GM21529 (cell line): ENCODE results near the gene SLFN12L.
"Not testable (repeated sequence)": the region's sequence is repeated elsewhere in the genome, so short reads cannot be mapped to it uniquely, and the experiment has no call there.

Experiments
- ATAC-seq: cut with Tn5 transposase; IDR thresholded peaks from one replicate; pipeline ENCODE4 v1.9.1; 2021; ENCODE audit not compliant: unreplicated experiment

Gene SLFN12L

DNA sequence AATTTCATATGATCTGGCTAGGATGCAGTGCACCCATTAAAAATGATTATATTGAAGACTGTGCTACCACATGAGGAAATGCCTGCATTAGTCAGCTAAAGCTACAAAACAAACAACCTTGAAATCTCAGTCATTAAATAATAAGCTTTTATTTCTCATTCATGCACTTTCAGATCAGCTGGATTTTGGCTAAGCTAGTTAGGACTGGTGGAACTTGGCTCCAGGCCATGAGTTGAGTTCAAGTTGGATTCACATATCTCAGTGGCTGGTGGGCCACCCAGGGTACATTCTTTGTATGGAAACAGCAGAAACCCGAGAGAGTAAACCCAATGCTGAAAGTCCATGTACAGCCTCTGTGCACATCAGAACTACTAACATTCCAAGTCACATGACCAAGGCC is 6.4 kb upstream of the SLFN12L start:
- ATAC-seq = no peak

GRCh38 chr17:35542990-35543389 is 5.5 kb upstream of the SLFN12L start:
- ATAC-seq = no peak

DNA sequence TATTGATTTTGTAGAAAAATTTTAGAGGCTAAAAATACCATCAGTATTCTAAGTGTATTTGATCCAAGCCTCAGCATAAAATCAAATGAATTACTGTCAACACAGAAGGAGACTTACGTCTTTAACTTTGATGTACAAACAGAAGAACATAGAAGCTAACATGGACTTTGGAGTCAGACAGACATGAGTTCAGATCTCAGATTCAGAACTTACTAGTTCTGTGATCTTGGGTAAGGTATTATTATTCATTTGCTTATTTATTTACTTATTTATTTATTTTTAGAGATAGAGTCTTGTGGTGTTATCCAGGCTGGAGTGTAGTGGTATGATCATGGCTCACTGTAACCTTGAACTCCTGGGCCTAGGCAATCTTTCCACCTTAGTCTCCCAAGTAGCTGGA is 4.0 kb upstream of the SLFN12L start:
- ATAC-seq = no peak

DNA sequence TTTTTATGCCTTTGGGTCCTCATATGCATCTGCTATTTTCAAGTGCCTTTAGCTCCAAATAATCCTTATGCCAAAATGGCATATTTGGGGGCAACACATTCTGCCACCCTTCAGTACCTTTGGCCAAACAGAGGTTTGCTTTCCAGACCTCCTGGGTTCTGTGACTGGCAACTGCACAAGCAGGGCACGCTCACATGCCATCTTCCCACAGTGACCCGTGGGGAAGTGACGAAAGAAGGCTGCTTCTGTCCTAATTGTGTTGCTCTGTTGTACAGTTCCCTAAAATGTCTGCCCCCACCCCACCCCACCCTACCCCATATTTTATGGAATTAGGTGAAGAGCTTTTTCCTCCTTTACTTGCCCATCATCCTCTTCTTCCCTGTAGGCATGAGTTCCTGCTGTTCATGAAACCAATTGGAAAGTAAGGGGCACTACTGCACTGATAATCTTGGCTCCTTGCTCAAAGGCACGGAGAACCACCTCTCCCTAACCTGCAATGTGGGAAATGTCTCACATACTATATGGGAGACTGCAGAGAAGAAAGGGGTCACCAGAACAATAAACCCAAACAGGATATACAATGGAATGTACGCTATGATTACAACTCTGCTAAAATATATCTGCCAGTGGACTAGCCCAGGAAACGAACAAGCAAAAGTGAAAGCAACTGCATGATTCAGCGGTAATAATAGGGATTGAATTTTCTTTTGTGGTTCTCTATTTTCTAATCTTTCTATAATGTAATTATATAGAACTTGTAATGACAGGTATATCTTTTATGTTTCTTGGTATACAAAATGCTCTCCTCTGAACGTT is 3.3 kb upstream of the SLFN12L start:
- ATAC-seq = no peak

DNA sequence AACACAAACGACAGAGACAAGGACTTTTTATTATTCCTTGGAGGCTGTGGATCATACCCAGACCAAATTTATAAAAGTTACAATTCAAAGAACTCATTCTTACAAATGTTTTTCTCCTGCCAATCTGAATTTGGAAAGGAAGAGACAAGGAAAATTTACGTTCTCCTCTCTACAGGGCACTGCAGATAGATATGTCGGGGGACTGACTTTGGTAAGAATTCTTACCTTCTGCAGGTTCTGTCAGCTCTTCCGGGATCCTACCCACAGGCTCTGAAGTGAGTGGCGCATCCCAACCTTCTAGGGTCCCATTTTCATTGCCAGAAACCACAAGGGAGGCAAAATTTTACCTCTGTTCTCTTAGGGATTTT is 2.2 kb upstream of the SLFN12L start:
- no peak for ATAC-seq

DNA sequence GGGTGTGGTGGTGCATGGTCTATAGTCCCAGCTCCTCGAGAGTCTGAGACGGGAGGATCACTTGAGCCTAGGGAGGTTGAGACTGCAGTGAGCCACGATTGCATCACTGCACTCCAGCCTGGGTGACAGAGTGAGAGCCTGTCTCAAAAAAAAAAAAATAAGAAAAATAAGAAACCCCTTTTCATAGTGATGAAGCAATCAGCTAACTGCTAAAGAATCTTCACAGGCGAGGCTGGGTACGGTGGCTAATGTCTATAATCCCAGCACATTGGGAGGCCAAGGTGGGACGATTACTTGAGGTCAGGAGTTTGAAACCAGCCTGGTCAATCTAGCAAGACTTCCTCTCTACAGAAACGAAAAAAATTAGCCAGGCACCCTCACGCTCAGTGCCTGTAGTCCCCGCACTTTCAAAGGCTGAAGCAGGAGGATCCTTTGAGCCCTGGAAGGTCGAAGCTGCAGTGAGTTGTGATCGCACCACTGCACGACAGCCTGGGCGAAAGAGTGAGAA is 760 bp downstream of the SLFN12L start:
- no peak for ATAC-seq

- not testable (repeated sequence) for ATAC-seq
These were observed 2.1 kb downstream of the SLFN12L start for GRCh38 chr17:35535406-35535805.

GRCh38 chr17:35534576-35535093 is 2.8 kb downstream of the SLFN12L start:
- no peak for ATAC-seq

- ATAC-seq = no peak
These were observed 6.3 kb downstream of the SLFN12L start for GRCh38 chr17:35531160-35531559.

- no peak for ATAC-seq
These were observed 7.6 kb downstream of the SLFN12L start for GRCh38 chr17:35529866-35530265.

GRCh38 chr17:35529326-35529725 is 8.2 kb downstream of the SLFN12L start:
- not testable (repeated sequence) for ATAC-seq

DNA sequence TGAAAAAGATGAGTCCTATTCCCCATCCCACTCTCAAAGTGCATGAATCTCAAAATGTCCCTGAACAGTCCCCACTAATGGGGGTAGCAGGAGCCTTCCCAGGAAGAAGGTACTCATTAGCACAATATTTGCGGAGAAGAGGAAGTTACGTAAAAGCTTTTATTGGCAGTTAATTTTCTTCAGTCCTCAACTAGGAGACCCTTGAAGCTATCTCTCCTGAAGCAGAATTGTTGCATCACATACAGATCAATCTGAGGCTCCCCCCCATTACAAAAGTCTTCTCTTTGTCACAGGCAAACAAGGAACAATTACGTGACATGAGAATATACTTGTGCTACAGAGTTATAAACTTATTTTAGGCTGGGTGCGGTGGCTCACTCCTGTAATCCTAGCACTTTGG is 14.2 kb downstream of the SLFN12L start:
- ATAC-seq = no peak

DNA sequence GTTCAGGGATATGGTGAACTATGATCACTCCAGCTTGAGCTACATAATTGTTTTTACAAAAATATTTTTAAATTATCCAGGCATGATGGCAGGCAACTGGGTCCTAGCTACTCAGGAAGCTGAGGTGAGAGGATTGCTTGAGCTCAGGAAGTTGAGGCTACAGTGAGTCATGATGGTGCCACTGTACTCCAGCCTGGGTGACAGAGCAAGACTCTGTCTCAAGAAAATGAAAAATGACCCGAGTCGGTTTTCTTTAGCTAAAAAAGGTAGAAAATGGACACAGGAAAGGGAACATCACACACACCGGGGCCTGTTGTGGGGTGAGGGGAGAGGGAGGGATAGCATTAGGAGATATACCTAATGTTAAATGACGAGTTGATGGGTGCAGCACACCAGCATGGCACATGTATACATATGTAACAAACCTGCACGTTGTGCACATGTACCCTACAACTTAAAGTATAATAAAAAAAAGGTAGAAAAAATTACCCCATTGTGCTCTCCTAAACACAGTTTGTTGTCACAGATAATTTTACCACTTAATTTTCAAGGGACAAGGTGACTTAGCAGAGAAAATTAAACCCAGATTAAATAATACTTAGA is 15.7 kb downstream of the SLFN12L start:
- ATAC-seq = not testable (repeated sequence)

GRCh38 chr17:35521150-35521549 is 16.3 kb downstream of the SLFN12L start:
- ATAC-seq = no peak

DNA sequence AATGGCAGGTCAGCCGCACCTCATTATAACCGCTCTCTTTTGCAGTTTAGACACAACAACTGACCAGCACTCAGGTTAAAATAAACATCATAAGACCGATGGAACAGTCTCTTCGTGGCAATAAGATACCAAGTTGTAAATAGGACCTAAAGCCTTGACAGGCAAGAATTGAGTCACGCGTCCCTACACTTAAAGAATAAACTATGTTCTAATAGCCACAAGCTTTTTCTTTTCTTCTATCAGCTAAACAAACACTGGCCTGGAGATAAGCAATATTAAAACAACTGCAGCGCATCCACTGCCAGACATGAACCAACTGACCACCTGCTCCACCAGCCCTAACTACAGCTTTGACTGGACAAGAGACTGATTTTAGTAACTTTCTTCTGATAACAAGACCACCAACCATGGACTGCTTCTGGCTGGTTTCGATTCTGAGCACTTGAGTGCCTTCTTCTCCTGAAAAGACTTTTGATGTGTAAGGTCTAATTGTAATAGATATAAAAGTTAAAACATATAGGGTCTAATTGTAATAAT is 17.5 kb downstream of the SLFN12L start:
- no peak for ATAC-seq

- no peak for ATAC-seq
These were observed 18.0 kb downstream of the SLFN12L start for GRCh38 chr17:35519439-35519838.

DNA sequence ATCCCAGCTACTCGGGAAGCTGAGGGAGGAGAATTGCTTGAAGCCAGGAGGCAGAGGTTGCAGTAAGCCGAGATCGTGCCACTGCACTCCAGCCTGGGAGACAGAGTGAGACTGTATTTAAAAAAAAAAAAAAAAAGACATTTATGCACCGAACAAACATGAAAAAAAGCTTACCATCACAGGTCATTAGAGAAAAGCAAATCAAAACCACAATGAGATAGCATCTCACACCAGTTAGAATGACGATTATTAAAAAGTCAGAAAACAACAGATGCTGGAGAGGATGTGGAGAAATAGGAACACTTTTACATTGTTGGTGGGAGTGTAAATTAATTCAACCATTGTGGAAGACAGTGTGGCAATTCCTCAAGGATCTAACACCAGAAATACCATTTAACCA is 19.0 kb downstream of the SLFN12L start:
- not testable (repeated sequence) for ATAC-seq

DNA sequence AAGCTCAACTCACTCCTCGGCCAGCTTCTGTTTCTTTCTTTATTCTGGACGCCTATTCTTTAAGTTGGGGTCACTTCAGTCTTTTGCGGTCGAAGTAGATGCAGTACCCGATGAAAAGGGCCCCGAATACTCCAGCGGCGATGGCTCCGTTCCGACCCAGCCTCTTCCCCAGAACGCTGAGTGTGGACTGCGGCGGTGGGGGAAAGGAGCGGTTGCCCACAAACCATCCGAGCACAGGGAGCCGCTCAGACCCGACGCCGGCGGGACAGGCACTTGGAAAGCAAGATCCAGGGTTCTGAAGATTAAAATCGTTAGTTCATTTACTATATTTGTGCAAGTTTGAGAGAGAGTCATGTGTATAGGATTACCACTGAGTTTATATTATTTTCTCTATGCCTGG is 22.5 kb downstream of the SLFN12L start:
- no peak for ATAC-seq

DNA sequence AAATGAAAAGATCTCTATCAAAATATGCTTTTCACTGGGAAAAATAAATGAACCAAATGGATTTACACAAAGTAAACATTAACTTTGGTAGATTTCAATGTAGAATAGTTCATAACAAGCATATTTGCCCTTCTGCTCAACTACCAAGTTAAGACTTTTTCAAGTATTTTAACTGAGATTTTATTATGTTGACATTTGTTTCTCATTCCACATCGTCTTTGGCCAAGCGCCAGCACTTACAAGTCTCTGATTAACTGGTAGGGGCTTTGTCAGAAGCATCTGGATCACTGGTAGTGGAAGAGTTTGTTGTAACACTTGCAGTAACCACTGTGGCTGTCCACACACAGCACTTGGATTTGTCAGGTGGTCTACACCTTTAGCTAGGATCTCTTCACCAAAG is 22.9 kb downstream of the SLFN12L start:
- no peak for ATAC-seq

DNA sequence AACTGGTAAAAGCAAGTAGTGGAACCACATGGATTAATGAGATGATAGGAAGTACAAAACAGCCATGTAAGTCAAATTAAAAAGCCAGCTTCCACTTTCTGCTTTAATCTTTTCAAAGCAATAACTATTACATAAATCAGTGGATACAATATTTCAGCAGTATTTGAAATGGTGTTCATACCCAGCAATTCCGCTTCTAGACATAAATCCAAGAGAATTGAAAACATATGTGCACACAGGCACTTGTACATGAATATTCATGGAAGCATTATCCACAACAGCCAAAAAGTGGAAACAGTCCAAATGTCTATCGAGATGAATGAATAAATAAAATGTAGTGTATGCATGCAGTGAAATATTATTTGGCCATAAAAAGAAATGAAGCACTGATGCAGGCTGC is 27.4 kb downstream of the SLFN12L start:
- ATAC-seq = no peak

GRCh38 chr17:35507714-35508113 is 29.8 kb downstream of the SLFN12L start:
- ATAC-seq = not testable (repeated sequence)

- ATAC-seq = no peak
These were observed 37.9 kb downstream of the SLFN12L start for GRCh38 chr17:35499548-35499947.
